HCT116 (cell line): ENCODE results near the gene TBL1X. TPM values are rescaled to one million over a fixed set of nuclear protein-coding genes. Genes with fewer than 3 reads are reported as not detected.

Source experiments
- ATAC-seq: fragments of 200-7000 bp; cut with Tn5 transposase; 2 replicates; pipeline ENCODE4 v1.9.1; 2020; ENCODE audit warnings: mild to moderate bottlenecking, moderate library complexity
- BruUV-seq: library from RNA; stranded (reverse); fragments of 400-500 nt; replicated peaks from 2 replicates; lab custom pipeline; 2021; lab: Mats Ljungman, UMichigan
- CTCF ChIA-PET: fragments of 300-600 bp; sonication (Branson Sonifier 250); formaldehyde crosslinking; loops from one replicate; lab custom pipeline; 2021; ENCODE audit warnings: antibody characterized with exemption; lab: Charles Lee
- POLR2A ChIA-PET: fragments of 300-600, 350-600 bp; sonication (Branson Sonifier 250); formaldehyde crosslinking; loops from one replicate; lab custom pipeline; 2021; ENCODE audit warnings: antibody characterized with exemption; lab: Charles Lee
- RAD21 ChIA-PET, 2 experiments: fragments of 300-600 bp; sonication (Branson Sonifier 250); formaldehyde crosslinking; loops; one replicate each; lab custom pipeline; 2023; ENCODE audit warnings: low total read pairs in 2 of 2; ENCODE audit not compliant: uncharacterized antibody in 2 of 2, unreplicated experiment in 2 of 2, low non-redundant PET in 1 of 2; lab: Charles Lee
- DNase-seq: peaks from one replicate; pipeline ENCODE4 v3.0.0-alpha.2; 2010; ENCODE audit warnings: low read depth, low spot score
- H2AFZ ChIP-seq: fragments of 200-600 bp; shearing (Covaris generic), sonication (generic); 2 replicates; pipeline ENCODE4 v1.6.1; 2017; ENCODE audit warnings: low read depth, mixed run types, mixed read lengths, antibody characterized with exemption, low read length; ENCODE audit not compliant: poor library complexity, severe bottlenecking
- H3K27ac ChIP-seq: 2 replicates; pipeline ENCODE4 v1.5.1; 2012; ENCODE audit warnings: low read depth, low read length
- H3K27me3 ChIP-seq: fragments of 200-600 bp; sonication (generic); 2 replicates; pipeline ENCODE4 v1.6.1; 2016; ENCODE audit warnings: mixed run types, low read length, mixed read lengths; ENCODE audit not compliant: insufficient read depth
- H3K36me3 ChIP-seq, 2 experiments: fragments of 200-500 bp in 1 of 2; fragments of 200-600 bp in 1 of 2; sonication (Bioruptor generic) in 1 of 2; sonication (generic) in 1 of 2; 2 replicates each; pipeline versions ENCODE4 v1.5.1 to v1.6.1; 2014 to 2016; ENCODE audit warnings: low read length in 2 of 2, inconsistent platforms in 1 of 2, mixed read lengths in 1 of 2, mixed run types in 1 of 2; ENCODE audit not compliant: insufficient read depth in 2 of 2, control insufficient read depth in 1 of 2
- H3K4me1 ChIP-seq, 2 experiments: fragments of 200-600 bp in 1 of 2; sonication (generic) in 1 of 2; 2 replicates each; pipeline versions ENCODE4 v1.5.1 to v1.6.1; 2012 to 2017; ENCODE audit warnings: low read length in 2 of 2, inconsistent platforms in 1 of 2, mild to moderate bottlenecking in 1 of 2, mixed read lengths in 1 of 2, mixed run types in 1 of 2, moderate library complexity in 1 of 2; ENCODE audit not compliant: insufficient read depth in 2 of 2, control insufficient read depth in 1 of 2
- H3K4me2 ChIP-seq: fragments of 200-600 bp; sonication (generic); 2 replicates; pipeline ENCODE4 v1.6.1; 2017; ENCODE audit warnings: mixed run types, low read length, mixed read lengths
- H3K4me3 ChIP-seq, 2 experiments: fragments of 200-600 bp in 1 of 2; sonication (generic) in 1 of 2; replicated peaks in 1 of 2; 2 replicates each; pipeline ENCODE4 v1.5.1; 2011 to 2016; ENCODE audit warnings: low read length in 2 of 2, control low read depth in 1 of 2, low read depth in 1 of 2, mild to moderate bottlenecking in 1 of 2, mixed read lengths in 1 of 2, mixed run types in 1 of 2
- H3K79me2 ChIP-seq: fragments of 200-600 bp; sonication (generic); 2 replicates; pipeline ENCODE4 v1.6.1; 2017; ENCODE audit warnings: mild to moderate bottlenecking, mixed run types, low read length, moderate library complexity, mixed read lengths; ENCODE audit not compliant: insufficient read depth
- H3K9ac ChIP-seq: fragments of 200-600 bp; sonication (generic); 2 replicates; pipeline ENCODE4 v1.6.1; 2016; ENCODE audit warnings: low read length, mixed read lengths
- H3K9me2 ChIP-seq: fragments of 200-600 bp; sonication (generic), shearing (Covaris generic); 2 replicates; pipeline ENCODE4 v1.6.1; 2017; ENCODE audit warnings: mixed run types, mild to moderate bottlenecking, moderate library complexity; ENCODE audit not compliant: insufficient read depth
- H3K9me3 ChIP-seq, 2 experiments: fragments of 200-500 bp in 1 of 2; fragments of 200-600 bp in 1 of 2; sonication (Bioruptor generic) in 1 of 2; sonication (generic) in 1 of 2; 2 replicates each; pipeline ENCODE4 v1.6.1; 2014 to 2017; ENCODE audit warnings: low read length in 2 of 2, mixed read lengths in 2 of 2, inconsistent platforms in 1 of 2, low read depth in 1 of 2, mild to moderate bottlenecking in 1 of 2, mixed run types in 1 of 2, moderate library complexity in 1 of 2; ENCODE audit not compliant: control insufficient read depth in 1 of 2, insufficient read depth in 1 of 2
- H4K20me1 ChIP-seq: fragments of 200-600 bp; sonication (generic), shearing (Covaris generic); 2 replicates; pipeline ENCODE4 v1.6.1; 2017; ENCODE audit warnings: mixed run types, mild to moderate bottlenecking, moderate library complexity; ENCODE audit not compliant: insufficient read depth
- ATF3 ChIP-seq: IDR thresholded peaks from 2 replicates; pipeline ENCODE4 v1.6.1; 2012
- CBX3 ChIP-seq: IDR thresholded peaks from 2 replicates; pipeline ENCODE4 v1.6.1; 2012; ENCODE audit warnings: low read depth
- EGR1 ChIP-seq: IDR thresholded peaks from 2 replicates; pipeline ENCODE4 v1.6.1; 2012; ENCODE audit warnings: low read depth
- ELF1 ChIP-seq: IDR thresholded peaks from 2 replicates; pipeline ENCODE4 v1.6.1; 2012; ENCODE audit warnings: low read depth, borderline replicate concordance
- EZH2 ChIP-seq: fragments of 200-600 bp; sonication (generic); IDR thresholded peaks from 2 replicates; pipeline ENCODE4 v1.6.1; 2017; ENCODE audit warnings: antibody characterized with exemption, mixed run types
- EZH2phosphoT487 ChIP-seq: fragments of 200-600 bp; IDR thresholded peaks from 2 replicates; pipeline ENCODE4 v1.6.1; 2018; ENCODE audit warnings: antibody characterized with exemption, borderline replicate concordance
- FOSL1 ChIP-seq: IDR thresholded peaks from 2 replicates; pipeline ENCODE4 v1.6.1; 2012; ENCODE audit warnings: low read depth
- JUND ChIP-seq: IDR thresholded peaks from 2 replicates; pipeline ENCODE4 v1.6.1; 2012
- POLR2A ChIP-seq: IDR thresholded peaks from 2 replicates; pipeline ENCODE4 v1.7.0; 2011; ENCODE audit warnings: borderline replicate concordance; ENCODE audit not compliant: insufficient read depth, insufficient read length; ENCODE audit errors: extremely low read depth
- RAD21 ChIP-seq: IDR thresholded peaks from 2 replicates; pipeline ENCODE4 v1.6.1; 2012; ENCODE audit warnings: low read depth, mild to moderate bottlenecking
- REST ChIP-seq: IDR thresholded peaks from 2 replicates; pipeline ENCODE4 v1.6.1; 2012; ENCODE audit warnings: low read depth
- SIN3A ChIP-seq: IDR thresholded peaks from 2 replicates; pipeline ENCODE4 v1.6.1; 2012; ENCODE audit warnings: low read depth
- SP1 ChIP-seq: IDR thresholded peaks from 2 replicates; pipeline ENCODE4 v1.6.1; 2012; ENCODE audit warnings: low read depth
- SRF ChIP-seq: IDR thresholded peaks from 2 replicates; pipeline ENCODE4 v1.6.1; 2012; ENCODE audit warnings: low read depth
- YY1 ChIP-seq: IDR thresholded peaks from 2 replicates; pipeline ENCODE4 v1.6.1; 2011; ENCODE audit warnings: low read length, low read depth, moderate library complexity, mild to moderate bottlenecking; ENCODE audit not compliant: insufficient replicate concordance; ENCODE audit errors: extremely low read depth
- ZFX ChIP-seq: fragments of 450-650 bp; IDR thresholded peaks from 2 replicates; pipeline ENCODE4 v1.6.1; 2017
- ZNF274 ChIP-seq: fragments of 200-500 bp; sonication (Bioruptor generic); IDR thresholded peaks from 2 replicates; pipeline ENCODE4 v1.6.1; 2014; ENCODE audit warnings: mild to moderate bottlenecking, low read depth, low read length, inconsistent platforms
- intact Hi-C: fragments of 100-400 bp; cut with micrococcal nuclease; formaldehyde crosslinking; loops from 2 replicates; pipeline ENCODE4 v1.10.0; 2022
- total RNA-seq: library from RNA; stranded (reverse); gene quantifications from one replicate; pipeline ENCODE4 v1.2.1, GENCODE V29; 2021; ENCODE audit not compliant: unreplicated experiment
- TF ChIP-seq, protein P1 (sequence below): IDR thresholded peaks from 2 replicates; pipeline ENCODE4 v1.6.1; 2012

Gene TBL1X
- total RNA-seq, 1 experiment from 2014 or later: 37.8 TPM

DNA sequence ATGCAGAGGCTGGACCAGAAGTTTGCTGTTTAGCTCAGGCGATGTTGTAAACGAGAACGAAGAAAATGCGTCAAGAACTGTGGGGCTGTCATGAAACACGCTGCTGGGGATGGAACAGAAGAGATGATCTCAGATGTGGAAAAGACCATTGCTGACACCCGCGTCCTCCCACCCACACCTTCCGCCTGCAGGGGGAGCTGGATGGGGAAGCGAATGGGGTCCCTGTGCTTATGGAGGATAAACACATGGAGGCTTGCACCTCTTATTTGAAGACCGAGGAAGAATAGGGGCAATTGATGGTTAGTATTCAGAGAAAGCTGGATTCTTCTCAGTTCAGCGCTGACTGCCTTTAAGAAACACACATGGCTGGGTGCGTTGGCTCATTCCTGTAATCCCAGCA lies 236.9 kb downstream of the TBL1X start:
- no peaks in the 10 kb centered on the region for H3K79me2 ChIP-seq
- H3K36me3 ChIP-seq: no peaks in the 10 kb centered on the region
- no peaks in the 10 kb centered on the region for H3K4me1 ChIP-seq
- intact Hi-C loops: loop anchor here (10.0 kb wide), 1 partner anchor 347 kb away; no protein-coding TSS in a partner anchor
- H3K9me2 ChIP-seq: no peaks in the 10 kb centered on the region
- H3K27me3 ChIP-seq: no peaks in the 10 kb centered on the region
- no peak overlapping the region for H3K9ac ChIP-seq
- H3K9me3 ChIP-seq: no peaks in the 10 kb centered on the region
- H3K4me2 ChIP-seq: no peak overlapping the region
- DNase-seq (no peak), ATAC-seq (no peak)
- ChIA-PET RAD21 (no interaction called here), POLR2A (no interaction called here), CTCF (no interaction called here)
- TF ChIP-seq CBX3: no peak
- TF ChIP-seq, protein P1, sequence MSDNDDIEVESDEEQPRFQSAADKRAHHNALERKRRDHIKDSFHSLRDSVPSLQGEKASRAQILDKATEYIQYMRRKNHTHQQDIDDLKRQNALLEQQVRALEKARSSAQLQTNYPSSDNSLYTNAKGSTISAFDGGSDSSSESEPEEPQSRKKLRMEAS: no peak
- TF ChIP-seq YY1: no peak
- TF ChIP-seq ELF1: no peak
- no peak for TF ChIP-seq ZFX
- TF ChIP-seq FOSL1: no peak
- no peak for TF ChIP-seq SRF
- TF ChIP-seq EZH2: no peak
- TF ChIP-seq ZNF274: no peak
- no peak for TF ChIP-seq SIN3A
- no TSS peak for BruUV-seq
- H3K27ac ChIP-seq: no peak overlapping the region
- no peak overlapping the region for H2AFZ ChIP-seq
- no peak overlapping the region for H3K4me3 ChIP-seq
- H4K20me1 ChIP-seq: no peaks in the 10 kb centered on the region

GRCh38 chrX:9703406-9703805 lies 238.5 kb downstream of the TBL1X start:
- H3K4me3 ChIP-seq: no peak overlapping the region
- ATAC-seq: no peak
- BruUV-seq: no TSS peak
- no peak overlapping the region for H3K4me2 ChIP-seq
- ChIA-PET CTCF (no interaction called here), POLR2A (no interaction called here)
- H2AFZ ChIP-seq: no peak overlapping the region
- H3K27ac ChIP-seq: no peak overlapping the region
- no peaks in the 10 kb centered on the region for H3K9me3 ChIP-seq
- H3K27me3 ChIP-seq: no peaks in the 10 kb centered on the region
- no peaks in the 10 kb centered on the region for H3K4me1 ChIP-seq
- no peak overlapping the region for H3K9ac ChIP-seq
- H4K20me1 ChIP-seq: no peaks in the 10 kb centered on the region
- H3K36me3 ChIP-seq: no peaks in the 10 kb centered on the region
- H3K9me2 ChIP-seq: no peaks in the 10 kb centered on the region
- TF ChIP-seq SRF: no peak
- TF ChIP-seq SIN3A: no peak
- TF ChIP-seq SP1: no peak
- TF ChIP-seq EZH2phosphoT487: no peak
- no peak for TF ChIP-seq EGR1
- no peak for TF ChIP-seq YY1
- no peak for TF ChIP-seq JUND
- TF ChIP-seq EZH2: no peak
- no peak for TF ChIP-seq POLR2A
- TF ChIP-seq ATF3: no peak
- no peak for TF ChIP-seq ELF1
- TF ChIP-seq, protein P1: no peak
- no peak for TF ChIP-seq RAD21
- no peak for TF ChIP-seq CBX3
- TF ChIP-seq REST: no peak
- TF ChIP-seq, all 23 proteins: peak for 0
- H3K79me2 ChIP-seq: no peaks in the 10 kb centered on the region
- DNase-seq: no peak
- RAD21 ChIA-PET: no interaction called here
- intact Hi-C loops: loop anchor here (10.0 kb wide), 1 partner anchor 349 kb away; no protein-coding TSS in a partner anchor
